SK-N-SH (cell line): ENCODE data around the gene KLHL21. TPM values are rescaled to one million over a fixed set of nuclear protein-coding genes. Genes with fewer than 3 reads are reported as not detected.

Experiments
- CTCF ChIA-PET: fragments of 300-600, 350-600 bp; formaldehyde crosslinking; extraction: SDS; loops from one replicate; lab custom pipeline; 2021; lab: Yijun Ruan, JAX
- POLR2A ChIA-PET: fragments of 350-600 bp; sonication (Branson Sonifier 250); formaldehyde crosslinking; extraction: SDS; loops from one replicate; lab custom pipeline; 2020; ENCODE audit warnings: antibody characterized with exemption, inconsistent platforms; lab: Yijun Ruan, JAX
- DNase-seq: peaks from one replicate; pipeline ENCODE4 v3.0.0; 2012
- H2AFZ ChIP-seq: fragments of 200-600 bp; sonication (generic); 2 replicates; pipeline ENCODE4 v1.8.1; 2016; ENCODE audit warnings: antibody characterized with exemption, mild to moderate bottlenecking, low read depth
- H3F3A ChIP-seq: fragments of 200-600 bp; sonication (generic); replicated peaks from 2 replicates; pipeline ENCODE3; 2016; ENCODE audit warnings: antibody characterized with exemption, mild to moderate bottlenecking; ENCODE audit not compliant: insufficient read depth
- H3K27ac ChIP-seq, 2 experiments: fragments of 200-500 bp in 1 of 2; fragments of 200-600 bp in 1 of 2; sonication (Bioruptor generic) in 1 of 2; sonication (generic), shearing (Covaris generic) in 1 of 2; 2 replicates each; pipeline versions ENCODE4 v1.5.1 to v1.6.1; 2014 to 2016; ENCODE audit warnings: low read depth in 2 of 2, inconsistent platforms in 1 of 2, low read length in 1 of 2, mild to moderate bottlenecking in 1 of 2, mixed read lengths in 1 of 2
- H3K27me3 ChIP-seq: fragments of 200-600 bp; sonication (generic), shearing (Covaris generic); 2 replicates; pipeline ENCODE4 v1.6.1; 2016; ENCODE audit warnings: mixed run types; ENCODE audit not compliant: insufficient read depth
- H3K36me3 ChIP-seq, 2 experiments: fragments of 200-500 bp in 1 of 2; fragments of 200-600 bp in 1 of 2; sonication (Bioruptor generic) in 1 of 2; sonication (generic) in 1 of 2; replicated peaks in 1 of 2; 2 replicates each; pipeline versions ENCODE3 to v1.5.1; 2014 to 2016; ENCODE audit warnings: low read length in 1 of 2, mild to moderate bottlenecking in 1 of 2; ENCODE audit not compliant: insufficient read depth in 2 of 2, control insufficient read depth in 1 of 2
- H3K4me1 ChIP-seq, 2 experiments: fragments of 200-500 bp in 1 of 2; fragments of 200-600 bp in 1 of 2; sonication (Bioruptor generic) in 1 of 2; sonication (generic), shearing (Covaris generic) in 1 of 2; 2 replicates each; pipeline versions ENCODE4 v1.5.1 to v1.6.1; 2014 to 2016; ENCODE audit warnings: low read depth in 1 of 2, low read length in 1 of 2, mixed run types in 1 of 2; ENCODE audit not compliant: insufficient read depth in 2 of 2, control insufficient read depth in 1 of 2
- H3K4me2 ChIP-seq: fragments of 200-600 bp; sonication (generic), shearing (Covaris generic); 2 replicates; pipeline ENCODE4 v1.6.1; 2017; ENCODE audit warnings: mixed run types
- H3K4me3 ChIP-seq, 2 experiments: fragments of 200-500 bp in 1 of 2; fragments of 200-600 bp in 1 of 2; sonication (Bioruptor generic) in 1 of 2; sonication (generic), shearing (Covaris generic) in 1 of 2; 2 replicates each; pipeline versions ENCODE4 v1.5.1 to v1.8.1; 2014 to 2016; ENCODE audit warnings: low read depth in 2 of 2, inconsistent platforms in 1 of 2, low read length in 1 of 2, mild to moderate bottlenecking in 1 of 2, mixed read lengths in 1 of 2, moderate library complexity in 1 of 2
- H3K79me2 ChIP-seq: fragments of 200-600 bp; sonication (generic); 2 replicates; pipeline ENCODE4 v1.8.1; 2017; ENCODE audit warnings: mild to moderate bottlenecking; ENCODE audit not compliant: insufficient read depth
- H3K9ac ChIP-seq: fragments of 200-600 bp; sonication (generic); 2 replicates; pipeline ENCODE4 v1.6.1; 2017; ENCODE audit warnings: mixed run types
- H3K9me2 ChIP-seq: fragments of 200-600 bp; sonication (generic); 2 replicates; pipeline ENCODE4 v1.6.1; 2017; ENCODE audit warnings: mixed run types
- H3K9me3 ChIP-seq: fragments of 200-600 bp; sonication (generic); 2 replicates; pipeline ENCODE4 v1.6.1; 2017; ENCODE audit warnings: mixed run types, mild to moderate bottlenecking, moderate library complexity
- H4K20me1 ChIP-seq: fragments of 200-600 bp; sonication (generic); 2 replicates; pipeline ENCODE4 v1.6.1; 2017; ENCODE audit warnings: mild to moderate bottlenecking, mixed run types; ENCODE audit not compliant: insufficient read depth
- EP300 ChIP-seq, 2 experiments: IDR thresholded peaks; 2 replicates each; pipeline versions ENCODE4 v1.4.0 to v1.6.1; 2012; ENCODE audit warnings: borderline replicate concordance in 1 of 2, low read depth in 1 of 2, low read length in 1 of 2
- FOXJ3 ChIP-seq: sonication (generic); formaldehyde crosslinking; IDR thresholded peaks from 2 replicates; pipeline ENCODE4 v1.5.1; 2020; ENCODE audit warnings: mild to moderate bottlenecking, missing genetic modification reagents
- FOXM1 ChIP-seq: IDR thresholded peaks from 2 replicates; pipeline ENCODE4 v1.4.0; 2012; ENCODE audit warnings: low read depth, mild to moderate bottlenecking
- JUND ChIP-seq: IDR thresholded peaks from 2 replicates; pipeline ENCODE4 v1.4.0; 2012
- MEF2A ChIP-seq: IDR thresholded peaks from 2 replicates; pipeline ENCODE4 v1.4.0; 2012; ENCODE audit warnings: low read depth, borderline replicate concordance
- NFIC ChIP-seq: IDR thresholded peaks from 2 replicates; pipeline ENCODE4 v1.4.0; 2012; ENCODE audit warnings: borderline replicate concordance
- NRF1 ChIP-seq: IDR thresholded peaks from 2 replicates; pipeline ENCODE4 v1.6.1; 2012; ENCODE audit warnings: low read depth, mild to moderate bottlenecking, low read length
- POLR2AphosphoS5 ChIP-seq: IDR thresholded peaks from 2 replicates; pipeline ENCODE4 v1.6.1; 2012; ENCODE audit warnings: low read depth, low read length
- RCOR1 ChIP-seq: fragments of 150-350 bp; IDR thresholded peaks from 2 replicates; pipeline ENCODE4 v1.6.1; 2017; ENCODE audit warnings: antibody characterized with exemption, low read length
- RXRA ChIP-seq: IDR thresholded peaks from 2 replicates; pipeline ENCODE4 v1.4.0; 2012; ENCODE audit warnings: low read depth, mild to moderate bottlenecking, borderline replicate concordance
- SIN3A ChIP-seq: IDR thresholded peaks from 2 replicates; pipeline ENCODE4 v1.6.1; 2012; ENCODE audit warnings: low read depth, mild to moderate bottlenecking, low read length, moderate library complexity, borderline replicate concordance
- TAF1 ChIP-seq: IDR thresholded peaks from 2 replicates; pipeline ENCODE4 v1.6.1; 2012; ENCODE audit warnings: low read depth, mild to moderate bottlenecking, low read length, moderate library complexity, borderline replicate concordance
- WGBS: methylation state at CpG from one replicate; pipeline ENCODE4 v1.1.6; 2017; ENCODE audit warnings: low lambda C conversion rate; 5-methylcytosine and 5-hydroxymethylcytosine counted together
- polyA plus RNA-seq, 3 experiments: library from polyadenylated mRNA; depleted of rRNA; stranded (reverse); fragments of >200 nt; gene quantifications; 2 replicates each; pipeline ENCODE4 v1.2.3, GENCODE V29; 2012
- TF ChIP-seq, protein P1 (sequence below): IDR thresholded peaks from 2 replicates; pipeline ENCODE4 v1.4.0; 2012; ENCODE audit warnings: low read depth, borderline replicate concordance
- TF ChIP-seq, protein P2 (sequence below): fragments of 200-600 bp; sonication (generic); IDR thresholded peaks from 2 replicates; pipeline ENCODE4 v1.6.1; 2017; ENCODE audit warnings: antibody characterized with exemption, mild to moderate bottlenecking, moderate library complexity
- TF ChIP-seq, protein P3 (sequence below): fragments of 150-350 bp; IDR thresholded peaks from 2 replicates; pipeline ENCODE4 v1.6.1; 2017; ENCODE audit warnings: antibody characterized with exemption, low read length, low read depth, borderline replicate concordance
- TF ChIP-seq, protein P4 (sequence below): IDR thresholded peaks from 2 replicates; pipeline ENCODE4; 2012
- TF ChIP-seq, protein P5 (sequence below): IDR thresholded peaks from 2 replicates; pipeline ENCODE4 v1.4.0; 2012; ENCODE audit warnings: low read depth, borderline replicate concordance

Gene KLHL21
- polyA plus RNA-seq, 1 of the 3 experiments (the other 2 are of a cell fraction) = 12.5 TPM

DNA sequence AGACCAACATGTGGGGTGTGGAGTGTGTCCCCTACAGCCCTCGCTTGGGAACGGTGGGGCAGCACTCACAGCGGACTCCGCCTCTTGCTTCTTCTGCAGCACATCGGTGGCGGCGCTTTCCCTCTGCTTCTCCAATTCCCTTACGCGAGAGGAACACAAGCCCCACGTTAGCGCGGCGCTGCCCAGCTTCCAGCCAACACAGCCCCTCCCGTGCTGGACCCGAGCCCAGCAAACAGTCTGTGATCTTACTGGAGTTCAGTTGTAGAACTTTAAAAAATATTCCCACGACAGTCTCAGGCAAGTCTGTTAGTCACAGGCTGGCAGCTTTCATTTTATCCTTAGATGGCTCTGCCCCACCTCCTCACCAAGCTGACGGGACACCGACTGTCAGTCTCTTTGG lies 35.6 kb upstream of the KLHL21 start:
- DNase-seq = no peak
- Histone ChIP-seq H4K20me1 (no peaks in the 10 kb centered on the region), H3K9me3 (no peaks in the 10 kb centered on the region), H3K27me3 (no peaks in the 10 kb centered on the region), H2AFZ (no peak overlapping the region), H3K36me3 (peaks cover 6 to 66% of the 10 kb centered on the region in 2 experiments), H3K79me2 (no peaks in the 10 kb centered on the region), H3K4me1 (no peaks in the 10 kb centered on the region), H3F3A (peaks cover 5% of the 10 kb centered on the region), H3K4me3 (no peak overlapping the region), H3K27ac (no peak overlapping the region), H3K4me2 (no peak overlapping the region), H3K9me2 (no peaks in the 10 kb centered on the region), H3K9ac (no peak overlapping the region)
- TF ChIP-seq, protein P1, sequence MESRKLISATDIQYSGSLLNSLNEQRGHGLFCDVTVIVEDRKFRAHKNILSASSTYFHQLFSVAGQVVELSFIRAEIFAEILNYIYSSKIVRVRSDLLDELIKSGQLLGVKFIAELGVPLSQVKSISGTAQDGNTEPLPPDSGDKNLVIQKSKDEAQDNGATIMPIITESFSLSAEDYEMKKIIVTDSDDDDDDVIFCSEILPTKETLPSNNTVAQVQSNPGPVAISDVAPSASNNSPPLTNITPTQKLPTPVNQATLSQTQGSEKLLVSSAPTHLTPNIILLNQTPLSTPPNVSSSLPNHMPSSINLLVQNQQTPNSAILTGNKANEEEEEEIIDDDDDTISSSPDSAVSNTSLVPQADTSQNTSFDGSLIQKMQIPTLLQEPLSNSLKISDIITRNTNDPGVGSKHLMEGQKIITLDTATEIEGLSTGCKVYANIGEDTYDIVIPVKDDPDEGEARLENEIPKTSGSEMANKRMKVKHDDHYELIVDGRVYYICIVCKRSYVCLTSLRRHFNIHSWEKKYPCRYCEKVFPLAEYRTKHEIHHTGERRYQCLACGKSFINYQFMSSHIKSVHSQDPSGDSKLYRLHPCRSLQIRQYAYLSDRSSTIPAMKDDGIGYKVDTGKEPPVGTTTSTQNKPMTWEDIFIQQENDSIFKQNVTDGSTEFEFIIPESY = no peak
- TF ChIP-seq MEF2A (no peak), RCOR1 (no peak), POLR2AphosphoS5 (no peak), RXRA (no peak), TAF1 (no peak), JUND (no peak), NFIC (no peak), FOXM1 (no peak), EP300 (IDR thresholded peaks at IDR 0.05; ENCODE audit: borderline replicate concordance in 1 of 2, low read depth in 1 of 2, low read length in 1 of 2) (no peak), FOXJ3 (CRISPR knock-in tag) (no peak), SIN3A (no peak), NRF1 (no peak)
- TF ChIP-seq, protein P2, sequence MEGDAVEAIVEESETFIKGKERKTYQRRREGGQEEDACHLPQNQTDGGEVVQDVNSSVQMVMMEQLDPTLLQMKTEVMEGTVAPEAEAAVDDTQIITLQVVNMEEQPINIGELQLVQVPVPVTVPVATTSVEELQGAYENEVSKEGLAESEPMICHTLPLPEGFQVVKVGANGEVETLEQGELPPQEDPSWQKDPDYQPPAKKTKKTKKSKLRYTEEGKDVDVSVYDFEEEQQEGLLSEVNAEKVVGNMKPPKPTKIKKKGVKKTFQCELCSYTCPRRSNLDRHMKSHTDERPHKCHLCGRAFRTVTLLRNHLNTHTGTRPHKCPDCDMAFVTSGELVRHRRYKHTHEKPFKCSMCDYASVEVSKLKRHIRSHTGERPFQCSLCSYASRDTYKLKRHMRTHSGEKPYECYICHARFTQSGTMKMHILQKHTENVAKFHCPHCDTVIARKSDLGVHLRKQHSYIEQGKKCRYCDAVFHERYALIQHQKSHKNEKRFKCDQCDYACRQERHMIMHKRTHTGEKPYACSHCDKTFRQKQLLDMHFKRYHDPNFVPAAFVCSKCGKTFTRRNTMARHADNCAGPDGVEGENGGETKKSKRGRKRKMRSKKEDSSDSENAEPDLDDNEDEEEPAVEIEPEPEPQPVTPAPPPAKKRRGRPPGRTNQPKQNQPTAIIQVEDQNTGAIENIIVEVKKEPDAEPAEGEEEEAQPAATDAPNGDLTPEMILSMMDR = no peak
- TF ChIP-seq, protein P3, sequence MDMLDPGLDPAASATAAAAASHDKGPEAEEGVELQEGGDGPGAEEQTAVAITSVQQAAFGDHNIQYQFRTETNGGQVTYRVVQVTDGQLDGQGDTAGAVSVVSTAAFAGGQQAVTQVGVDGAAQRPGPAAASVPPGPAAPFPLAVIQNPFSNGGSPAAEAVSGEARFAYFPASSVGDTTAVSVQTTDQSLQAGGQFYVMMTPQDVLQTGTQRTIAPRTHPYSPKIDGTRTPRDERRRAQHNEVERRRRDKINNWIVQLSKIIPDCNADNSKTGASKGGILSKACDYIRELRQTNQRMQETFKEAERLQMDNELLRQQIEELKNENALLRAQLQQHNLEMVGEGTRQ = no peak
- TF ChIP-seq, protein P4, sequence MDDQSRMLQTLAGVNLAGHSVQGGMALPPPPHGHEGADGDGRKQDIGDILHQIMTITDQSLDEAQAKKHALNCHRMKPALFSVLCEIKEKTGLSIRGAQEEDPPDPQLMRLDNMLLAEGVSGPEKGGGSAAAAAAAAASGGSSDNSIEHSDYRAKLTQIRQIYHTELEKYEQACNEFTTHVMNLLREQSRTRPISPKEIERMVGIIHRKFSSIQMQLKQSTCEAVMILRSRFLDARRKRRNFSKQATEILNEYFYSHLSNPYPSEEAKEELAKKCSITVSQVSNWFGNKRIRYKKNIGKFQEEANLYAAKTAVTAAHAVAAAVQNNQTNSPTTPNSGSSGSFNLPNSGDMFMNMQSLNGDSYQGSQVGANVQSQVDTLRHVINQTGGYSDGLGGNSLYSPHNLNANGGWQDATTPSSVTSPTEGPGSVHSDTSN = no peak
- TF ChIP-seq, protein P5, sequence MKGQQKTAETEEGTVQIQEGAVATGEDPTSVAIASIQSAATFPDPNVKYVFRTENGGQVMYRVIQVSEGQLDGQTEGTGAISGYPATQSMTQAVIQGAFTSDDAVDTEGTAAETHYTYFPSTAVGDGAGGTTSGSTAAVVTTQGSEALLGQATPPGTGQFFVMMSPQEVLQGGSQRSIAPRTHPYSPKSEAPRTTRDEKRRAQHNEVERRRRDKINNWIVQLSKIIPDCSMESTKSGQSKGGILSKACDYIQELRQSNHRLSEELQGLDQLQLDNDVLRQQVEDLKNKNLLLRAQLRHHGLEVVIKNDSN = no peak
- ChIA-PET POLR2A (no interaction called here), CTCF (interaction anchor here (1.1 to 1.6 kb wide), 4 partner anchors 8 to 793 kb away, joined by 3 to 12 read pairs (median 4); no protein-coding TSS in a partner anchor)
- WGBS = 94% methylated on average over 17 of the region's 18 CpGs
